ENCODE results near the gene ADAM15. TPM values are rescaled to one million over a fixed set of nuclear protein-coding genes. Genes with fewer than 3 reads are reported as not detected.

The ADAM15 gene
- total and polyA plus RNA-seq, 2 experiments from 2014 or later, result 19.5 to 25.2 TPM

- Histone ChIP-seq H3K9me3 (ENCODE audit: low read depth) (no peaks in the 10 kb centered on the region), H3K27ac (no peak overlapping the region), H3K4me1 (ENCODE audit: low read depth) (peaks cover 11% of the 10 kb centered on the region), H3K36me3 (no peaks in the 10 kb centered on the region), H3K4me3 (no peak overlapping the region), H3K27me3 (peaks cover 23% of the 10 kb centered on the region)
- DNase-seq (ENCODE audit: low read depth in 1 of 2, low spot score in 1 of 2), result no peak
- no peak for TF ChIP-seq CTCF (IDR thresholded peaks at IDR 0.05; ENCODE audit: low read depth, low read length)
Measured at GRCh38 chr1:155048449-155049334, 2.4 kb upstream of the ADAM15 start.

- Histone ChIP-seq H3K4me1 (ENCODE audit: low read depth) (peaks cover 11% of the 10 kb centered on the region), H3K9me3 (ENCODE audit: low read depth) (no peaks in the 10 kb centered on the region), H3K27ac (peak overlapping the region; percentile 10), H3K4me3 (peak overlapping the region; percentile 66), H3K27me3 (peaks cover 23% of the 10 kb centered on the region), H3K36me3 (no peaks in the 10 kb centered on the region)
- DNase-seq (ENCODE audit: low read depth in 1 of 2, low spot score in 1 of 2), result peak in 1 of 2 donors; percentile 40
- no peak for TF ChIP-seq CTCF (IDR thresholded peaks at IDR 0.05; ENCODE audit: low read depth, low read length)
Measured at GRCh38 chr1:155049651-155050559, 1.2 kb upstream of the ADAM15 start.

GRCh38 chr1:155051342-155051776 lies 243 bp downstream of the ADAM15 start:
- peak overlapping the region; percentile 66 for H3K4me3 ChIP-seq
- H3K36me3 ChIP-seq, result no peaks in the 10 kb centered on the region
- no peaks in the 10 kb centered on the region for H3K9me3 ChIP-seq (ENCODE audit: low read depth)
- DNase-seq (ENCODE audit: low read depth in 1 of 2, low spot score in 1 of 2), result no peak
- H3K27ac ChIP-seq, result no peak overlapping the region
- TF ChIP-seq CTCF (IDR thresholded peaks at IDR 0.05; ENCODE audit: low read depth, low read length), result no peak
- H3K27me3 ChIP-seq, result peaks cover 23% of the 10 kb centered on the region
- H3K4me1 ChIP-seq (ENCODE audit: low read depth), result peaks cover 11% of the 10 kb centered on the region

GRCh38 chr1:155051777-155052398 lies 772 bp downstream of the ADAM15 start:
- no peak for TF ChIP-seq CTCF (IDR thresholded peaks at IDR 0.05; ENCODE audit: low read depth, low read length)
- no peak overlapping the region for H3K27ac ChIP-seq
- no peak for DNase-seq (ENCODE audit: low read depth in 1 of 2, low spot score in 1 of 2)
- H3K4me3 ChIP-seq, result peak overlapping the region; percentile 66
- no peaks in the 10 kb centered on the region for H3K36me3 ChIP-seq
- peaks cover 11% of the 10 kb centered on the region for H3K4me1 ChIP-seq (ENCODE audit: low read depth)
- H3K27me3 ChIP-seq, result peaks cover 23% of the 10 kb centered on the region
- H3K9me3 ChIP-seq (ENCODE audit: low read depth), result no peaks in the 10 kb centered on the region

Measured in cardiac muscle cell (in vitro differentiated cells and primary cell).